Ramos (cell line): ENCODE results near the gene PRKG1.
"Not testable (repeated sequence)": the region's sequence is repeated elsewhere in the genome, so short reads cannot be mapped to it uniquely, and the experiment has no call there.

Source experiments
- in situ Hi-C: fragments of 300-500 bp; cut with MboI; formaldehyde crosslinking; loops from one replicate; pipeline ENCODE4 v1.14.3; 2022; ENCODE audit warnings: low sequenced_read_pairs; ENCODE audit not compliant: unreplicated experiment

The PRKG1 gene

GRCh38 chr10:51311228-51311627 is 236.9 kb downstream of the PRKG1 start:
- in situ Hi-C loops = no loop called here

DNA sequence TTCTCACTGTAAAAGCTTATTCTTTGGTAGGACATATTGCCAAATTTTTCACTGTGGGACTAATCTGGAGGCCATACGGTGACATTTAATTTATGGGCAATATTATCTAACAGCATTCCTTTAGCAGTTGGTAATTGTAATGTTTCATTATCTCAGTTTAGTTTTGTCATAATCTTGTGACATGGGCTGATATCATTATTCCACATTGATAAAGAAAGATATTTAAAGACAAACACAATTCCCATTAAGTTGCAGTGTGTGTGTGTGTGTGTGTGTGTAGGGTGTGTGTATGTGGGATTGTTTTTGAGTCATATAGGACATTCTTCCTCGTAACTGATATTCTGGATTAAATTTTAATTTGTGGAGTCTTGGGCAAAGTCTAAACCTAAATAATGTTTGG is 238.5 kb downstream of the PRKG1 start:
- in situ Hi-C loops = no loop called here

GRCh38 chr10:51313251-51313650 is 239.0 kb downstream of the PRKG1 start:
- in situ Hi-C loops = no loop called here

DNA sequence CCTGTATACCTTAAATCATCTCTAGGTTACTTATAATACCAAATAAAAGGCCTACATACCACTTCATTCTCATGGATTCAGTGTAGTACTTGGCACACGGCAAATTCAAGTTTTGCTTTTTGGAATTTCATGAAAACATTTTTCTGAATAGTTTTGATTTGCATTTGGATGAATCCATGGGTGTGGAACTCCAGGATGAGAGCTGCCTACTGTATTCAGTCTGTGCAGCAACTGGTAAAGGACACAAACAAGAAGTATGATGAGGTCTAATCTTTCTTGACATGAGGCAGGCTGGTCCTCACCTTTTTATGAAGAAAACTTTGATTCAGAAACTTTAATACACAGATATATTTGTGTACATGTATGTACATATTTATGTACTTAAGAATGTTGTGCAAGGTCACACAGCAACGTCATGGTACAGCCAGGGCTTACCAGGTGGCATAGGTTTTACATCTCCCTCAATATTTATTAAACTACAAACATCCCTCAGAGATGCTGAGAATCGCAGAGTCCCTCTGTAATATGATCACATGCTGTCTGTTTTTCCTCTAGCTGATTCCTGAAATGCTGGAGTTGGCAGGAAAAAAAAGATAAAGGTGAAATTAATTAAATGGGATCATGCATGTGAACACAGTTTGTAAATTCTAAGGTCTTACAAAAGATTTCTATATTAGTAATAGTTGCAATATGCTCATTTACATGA is 239.6 kb downstream of the PRKG1 start:
- in situ Hi-C loops = no loop called here

- in situ Hi-C loops = no loop called here
These were observed 240.2 kb downstream of the PRKG1 start for GRCh38 chr10:51314481-51314880.

DNA sequence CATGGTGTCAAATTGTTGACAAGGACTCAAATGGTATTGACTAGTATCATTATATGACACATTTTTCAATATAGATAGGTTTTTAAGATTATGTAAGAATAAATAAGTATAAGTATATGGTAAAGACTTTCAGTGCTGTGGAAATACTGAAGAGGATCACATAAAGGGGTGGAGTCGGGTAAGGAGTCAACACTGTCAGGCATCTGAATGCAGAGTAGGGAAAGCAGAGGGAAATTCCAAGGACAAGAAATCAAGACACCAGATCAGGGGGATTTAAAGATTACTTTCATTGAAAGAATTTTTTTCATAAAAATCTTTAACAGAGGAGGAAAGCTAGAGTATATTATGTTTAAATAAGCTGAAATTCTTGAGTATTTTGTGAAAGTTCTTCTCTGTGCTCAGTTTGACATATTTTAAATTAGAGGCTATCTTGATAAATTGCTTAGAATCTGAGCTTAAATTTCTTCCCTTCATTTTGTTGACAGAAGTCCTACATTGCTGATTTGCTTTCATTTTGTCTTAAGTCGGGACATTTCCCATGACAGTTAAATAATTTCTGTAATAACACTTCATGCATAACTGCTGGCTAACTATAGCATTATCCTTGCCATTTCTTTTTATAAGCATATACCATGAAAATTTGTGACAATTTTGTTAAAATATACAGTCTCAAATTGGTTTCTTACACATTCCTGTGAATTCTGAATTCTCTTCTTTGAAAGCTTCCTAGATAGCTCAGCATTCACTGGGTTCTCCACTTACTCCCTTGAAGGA is 244.3 kb downstream of the PRKG1 start:
- in situ Hi-C loops = no loop called here

DNA sequence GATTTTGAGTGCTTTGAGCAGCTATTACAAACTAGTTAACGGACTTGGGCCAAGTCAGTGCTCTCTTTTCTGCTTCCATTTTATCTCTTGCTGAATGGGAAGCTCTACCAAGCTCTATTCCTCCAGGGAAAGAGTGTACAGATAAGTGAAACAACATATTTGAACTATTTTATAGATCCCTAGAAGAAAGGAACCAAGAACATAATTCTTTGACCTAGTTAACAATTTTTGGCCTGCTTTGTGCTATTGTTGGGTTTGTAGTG is 244.8 kb downstream of the PRKG1 start:
- in situ Hi-C loops = no loop called here

DNA sequence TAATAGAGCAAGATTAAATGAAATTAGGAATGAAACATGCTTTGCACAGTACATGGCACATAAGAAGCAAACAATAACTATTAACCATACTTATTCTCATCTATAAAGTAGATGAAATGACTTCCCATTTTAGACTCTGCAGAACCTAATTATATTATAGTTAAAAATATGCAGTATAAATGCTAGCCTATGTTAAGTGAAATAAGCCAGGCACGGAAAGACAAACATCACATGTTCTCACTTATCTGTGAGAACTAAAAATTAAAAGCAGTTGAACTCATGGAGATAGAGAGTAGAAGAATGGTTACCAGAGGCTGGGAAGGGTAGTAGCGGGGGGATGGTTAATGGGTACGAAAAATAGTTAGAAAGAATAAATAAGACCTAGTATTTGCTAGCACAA is 247.0 kb downstream of the PRKG1 start:
- in situ Hi-C loops = no loop called here

- in situ Hi-C loops = no loop called here
These were observed 247.7 kb downstream of the PRKG1 start for GRCh38 chr10:51321980-51322379.

DNA sequence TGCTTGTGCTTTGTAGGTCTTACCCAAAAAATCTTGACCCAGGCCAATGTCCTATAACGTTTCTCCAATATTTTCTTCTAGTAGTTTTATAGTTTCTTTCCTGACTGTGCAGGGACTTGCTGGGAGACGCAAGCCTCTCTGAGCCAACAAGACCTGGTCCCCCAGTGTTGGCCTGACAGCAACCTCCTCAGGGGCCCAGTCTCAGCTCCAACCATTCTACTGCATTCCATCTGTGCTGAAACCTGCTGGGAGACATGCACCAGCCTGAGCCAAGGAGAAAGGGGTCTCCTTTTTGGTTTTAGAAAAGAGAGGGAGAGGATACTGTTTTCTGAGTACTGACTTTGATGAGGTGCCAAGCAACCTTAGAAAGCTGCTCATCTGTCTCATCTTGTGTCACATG is 251.4 kb downstream of the PRKG1 start:
- in situ Hi-C loops = no loop called here

GRCh38 chr10:51326174-51326573 is 251.9 kb downstream of the PRKG1 start:
- in situ Hi-C loops = no loop called here

- in situ Hi-C loops = no loop called here
These were observed 253.1 kb downstream of the PRKG1 start for GRCh38 chr10:51327432-51327831.

- in situ Hi-C loops = no loop called here
These were observed 266.1 kb downstream of the PRKG1 start for GRCh38 chr10:51340366-51340765.

DNA sequence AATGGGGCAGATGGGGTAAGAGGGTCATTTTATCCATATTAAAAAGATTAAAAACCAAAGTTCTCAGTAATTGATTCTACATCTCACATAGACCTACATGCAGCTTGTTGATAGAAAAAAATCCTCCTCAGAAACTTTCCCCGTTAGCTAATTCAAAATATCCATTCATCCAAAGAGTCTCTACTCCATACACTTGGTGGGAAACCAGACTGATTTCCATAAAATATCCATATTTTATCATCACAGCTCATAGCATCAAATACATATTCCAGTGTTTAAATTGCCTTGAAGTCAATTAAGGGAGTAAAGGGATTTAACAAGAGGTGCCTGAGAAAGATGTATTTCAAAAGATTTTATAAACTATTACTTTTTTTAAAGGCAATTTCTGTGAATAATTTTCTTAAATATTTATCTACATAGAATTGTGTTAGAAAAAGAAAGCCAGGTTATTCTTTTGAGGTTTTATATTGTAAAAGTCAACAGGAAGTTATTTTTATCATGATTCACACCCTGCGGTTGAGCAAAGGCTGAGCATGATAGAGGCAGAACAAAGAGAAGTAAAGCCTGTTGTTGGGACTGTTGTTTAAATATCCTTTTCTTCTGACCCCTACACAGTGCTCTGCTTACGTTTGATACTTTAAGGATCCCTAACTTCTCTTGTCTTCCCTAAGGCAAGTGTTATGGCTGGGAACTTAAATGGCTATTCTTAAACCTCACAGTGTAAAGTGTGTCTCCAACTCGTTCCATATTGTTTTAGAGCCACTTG is 266.7 kb downstream of the PRKG1 start:
- in situ Hi-C loops = no loop called here

DNA sequence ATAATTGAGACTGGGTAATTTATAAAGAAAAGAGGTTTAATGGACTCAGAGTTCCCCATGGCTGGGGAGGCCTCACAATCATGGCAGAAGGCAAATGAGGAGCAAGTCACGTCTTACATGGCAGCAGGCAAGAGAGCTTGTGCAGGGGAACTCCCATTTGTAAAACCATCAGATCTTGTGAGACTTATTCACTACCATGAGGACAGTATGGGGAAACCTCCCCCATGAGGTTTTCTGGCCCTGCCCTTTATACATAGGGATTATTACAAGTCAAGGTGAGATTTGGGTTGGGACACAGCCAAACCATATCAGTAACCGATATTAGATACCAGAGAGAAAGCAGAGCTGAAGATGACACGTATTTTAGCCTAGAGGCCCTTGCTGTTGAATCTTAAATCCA is 267.5 kb downstream of the PRKG1 start:
- in situ Hi-C loops = not testable (repeated sequence)

DNA sequence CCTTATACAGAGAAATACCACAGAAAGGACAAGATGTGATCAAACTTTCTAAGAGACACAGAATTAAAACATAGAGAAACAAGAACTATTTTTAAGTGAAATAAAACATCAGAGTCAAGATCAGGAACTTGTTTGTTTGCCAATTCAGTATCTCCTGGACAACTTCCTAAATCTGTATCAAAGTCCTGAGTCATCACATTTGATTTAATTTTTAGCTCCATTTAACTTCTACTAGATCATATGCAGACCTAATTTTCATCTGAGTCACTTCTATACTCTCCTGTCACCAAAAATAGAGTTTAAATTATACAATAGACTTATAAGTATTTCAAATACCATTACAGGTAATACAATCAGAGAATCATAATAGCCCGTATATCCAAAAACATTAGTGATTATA is 268.1 kb downstream of the PRKG1 start:
- in situ Hi-C loops = no loop called here

GRCh38 chr10:51343391-51343790 is 269.1 kb downstream of the PRKG1 start:
- in situ Hi-C loops = no loop called here

DNA sequence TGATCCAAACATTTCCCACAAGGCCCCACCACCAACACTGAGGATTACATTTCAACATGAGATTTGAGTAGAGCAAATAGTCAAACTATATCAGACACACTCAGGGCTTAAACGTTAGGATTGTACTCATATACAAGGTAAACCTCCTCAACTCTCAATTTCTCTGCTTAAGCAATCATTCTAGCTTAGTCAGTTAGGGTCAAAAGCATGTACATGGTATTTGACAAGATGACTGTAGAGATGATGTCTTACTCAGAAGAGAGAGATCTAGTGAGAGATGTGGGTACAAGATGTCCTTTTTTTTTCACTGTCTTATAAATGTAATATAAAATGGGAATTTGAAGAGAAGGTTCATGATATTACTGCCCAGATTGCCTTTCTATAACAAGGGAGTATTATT is 270.1 kb downstream of the PRKG1 start:
- in situ Hi-C loops = no loop called here

GRCh38 chr10:51348622-51349021 is 274.3 kb downstream of the PRKG1 start:
- in situ Hi-C loops = no loop called here

- in situ Hi-C loops = no loop called here
These were observed 282.9 kb downstream of the PRKG1 start for GRCh38 chr10:51357170-51357569.

GRCh38 chr10:51358227-51358626 is 283.9 kb downstream of the PRKG1 start:
- in situ Hi-C loops = no loop called here
